NCI-H226 (cell line): ENCODE measurements around the gene GJB5.
A peak's percentile ranks its signal among the peaks of the same experiment; 100 is the strongest.
"Not testable (repeated sequence)": the region's sequence is repeated elsewhere in the genome, so short reads cannot be mapped to it uniquely, and the experiment has no call there.

ENCODE experiments used
- DNase-seq: peaks from one replicate; pipeline ENCODE4 v3.0.0-alpha.2; 2015

The GJB5 gene

GRCh38 chr1:34746101-34746500 lies 8.7 kb upstream of the GJB5 start:
- no peak for DNase-seq

- no peak for DNase-seq
These were observed 7.8 kb upstream of the GJB5 start for GRCh38 chr1:34746785-34747637.

- no peak for DNase-seq
These were observed 7.3 kb upstream of the GJB5 start for GRCh38 chr1:34747638-34747941.

GRCh38 chr1:34749992-34750391 lies 4.9 kb upstream of the GJB5 start:
- DNase-seq, result no peak

- no peak for DNase-seq
These were observed 4.2 kb upstream of the GJB5 start for GRCh38 chr1:34750610-34751009.

GRCh38 chr1:34753163-34753562 lies 1.7 kb upstream of the GJB5 start:
- no peak for DNase-seq

- no peak for DNase-seq
These were observed 1.1 kb downstream of the GJB5 start for GRCh38 chr1:34755961-34756360.

- no peak for DNase-seq
These were observed 2.5 kb downstream of the GJB5 start for GRCh38 chr1:34757386-34757785.

GRCh38 chr1:34758751-34759150 lies 3.9 kb downstream of the GJB5 start:
- DNase-seq, result no peak

- no peak for DNase-seq
These were observed 4.9 kb downstream of the GJB5 start, which contains the start of gene GJB4 for GRCh38 chr1:34759503-34760357. GJB4 (plus strand) TSS chr1:34759740; CDS start chr1:34761255, 1,515 bp downstream.

GRCh38 chr1:34761176-34761761 lies 6.4 kb downstream of the GJB5 start:
- DNase-seq, result no peak

GRCh38 chr1:34761776-34762307 lies 7.0 kb downstream of the GJB5 start:
- DNase-seq, result no peak

- peak; percentile 55 for DNase-seq
These were observed 7.8 kb downstream of the GJB5 start for GRCh38 chr1:34762474-34763141.

GRCh38 chr1:34763142-34763781 lies 8.4 kb downstream of the GJB5 start:
- peak; percentile 75 for DNase-seq

GRCh38 chr1:34768856-34769255 lies 14.0 kb downstream of the GJB5 start:
- DNase-seq, result no peak

GRCh38 chr1:34770891-34771504 lies 16.2 kb downstream of the GJB5 start:
- no peak for DNase-seq

GRCh38 chr1:34771573-34772371 lies 16.9 kb downstream of the GJB5 start:
- DNase-seq, result no peak

- not testable (repeated sequence) for DNase-seq
These were observed 18.3 kb downstream of the GJB5 start for GRCh38 chr1:34773114-34773513.

- no peak for DNase-seq
These were observed 20.1 kb downstream of the GJB5 start for GRCh38 chr1:34774957-34775356.

- no peak for DNase-seq
These were observed 22.1 kb downstream of the GJB5 start for GRCh38 chr1:34776911-34777310.
